T-cell (primary cell): Measurements from ENCODE around the gene DDX43. TPM values are rescaled to one million over a fixed set of nuclear protein-coding genes. Genes with fewer than 3 reads are reported as not detected.

Experiments
- ATAC-seq, 4 experiments: fragments of 200-7000 bp in 3 of 4; fragments of 150-1000 bp in 1 of 4; cut with Tn5 transposase; replicated peaks in 1 of 4; 1 replicate in 3 of 4; 2 replicates in 1 of 4; pipeline ENCODE4 v1.10.0; 2021; ENCODE audit warnings: moderate library complexity in 3 of 4, mild to moderate bottlenecking in 2 of 4, moderate number of reproducible peaks in 1 of 4
- CTCF ChIA-PET, 2 donors: fragments of 300-600 bp; sonication (Branson Sonifier 250); formaldehyde crosslinking; loops; one replicate each; lab custom pipeline; 2022; ENCODE audit warnings: antibody characterized with exemption in 2 of 2; lab: Charles Lee
- POLR2A ChIA-PET, 2 donors: fragments of 300-600 bp; sonication (Branson Sonifier 250); formaldehyde crosslinking; loops; one replicate each; lab custom pipeline; 2022; ENCODE audit warnings: antibody characterized with exemption in 2 of 2; lab: Charles Lee
- DNase-seq, 35 experiments: peaks; one replicate each; pipeline versions ENCODE4 v3.0.0 to v3.0.0-alpha.2; 2013 to 2023
- H3K27ac ChIP-seq: one replicate; pipeline ENCODE4 v1.5.1; 2013; ENCODE audit warnings: low read length
- H3K27me3 ChIP-seq, 2 experiments: replicated peaks in 1 of 2; 1 replicate in 1 of 2; 2 replicates in 1 of 2; pipeline versions ENCODE4 v1.6.1 to v1.7.0; 2013; ENCODE audit warnings: low read length in 1 of 2, mixed read lengths in 1 of 2; ENCODE audit not compliant: control insufficient read depth in 2 of 2, insufficient read depth in 2 of 2; ENCODE audit errors: extremely low read depth in 1 of 2
- H3K36me3 ChIP-seq, 2 donors: 1 replicate in 1 of 2; 2 replicates in 1 of 2; pipeline versions ENCODE4 v1.6.1 to v1.7.0; 2013; ENCODE audit warnings: low read length in 1 of 2; ENCODE audit not compliant: control insufficient read depth in 2 of 2, insufficient read depth in 1 of 2; ENCODE audit errors: extremely low read depth in 1 of 2
- H3K4me1 ChIP-seq, 2 experiments: 1 replicate in 1 of 2; 2 replicates in 1 of 2; pipeline versions ENCODE4 v1.6.1 to v1.7.0; 2013; ENCODE audit warnings: low read length in 2 of 2, mixed read lengths in 1 of 2; ENCODE audit not compliant: insufficient read depth in 2 of 2, control insufficient read depth in 1 of 2; ENCODE audit errors: extremely low read depth in 1 of 2
- H3K4me3 ChIP-seq, 2 donors: 1 replicate in 1 of 2; 2 replicates in 1 of 2; pipeline versions ENCODE4 v1.5.1 to v1.7.0; 2013; ENCODE audit warnings: mild to moderate bottlenecking in 2 of 2, low read length in 1 of 2, moderate library complexity in 1 of 2; ENCODE audit not compliant: control insufficient read depth in 1 of 2; ENCODE audit errors: extremely low read depth in 1 of 2
- H3K9me3 ChIP-seq: 2 replicates; pipeline ENCODE4 v1.7.0; 2013
- H3K27ac Mint-ChIP-seq, 2 donors: one replicate each; pipeline ENCODE4 v1.8.0; 2020 to 2021; ENCODE audit warnings: mild to moderate bottlenecking in 2 of 2, mixed read lengths in 2 of 2
- H3K27me3 Mint-ChIP-seq, 2 donors: one replicate each; pipeline ENCODE4 v1.8.0; 2021 to 2022; ENCODE audit warnings: mixed read lengths in 2 of 2
- H3K36me3 Mint-ChIP-seq: one replicate; pipeline ENCODE4 v1.8.0; 2021; ENCODE audit warnings: mixed read lengths
- H3K4me1 Mint-ChIP-seq, 3 donors: one replicate each; pipeline ENCODE4 v1.8.0; 2020 to 2022; ENCODE audit warnings: mixed read lengths in 3 of 3, mild to moderate bottlenecking in 1 of 3
- H3K4me3 Mint-ChIP-seq, 3 donors: one replicate each; pipeline ENCODE4 v1.8.0; 2020 to 2022; ENCODE audit warnings: mild to moderate bottlenecking in 3 of 3, mixed read lengths in 3 of 3, moderate library complexity in 3 of 3
- H3K9me3 Mint-ChIP-seq, 3 donors: one replicate each; pipeline ENCODE4 v1.8.0; 2020 to 2022; ENCODE audit warnings: mixed read lengths in 3 of 3
- WGBS: methylation state at CpG from one replicate; pipeline ENCODE4 v1.1.5; 2013; ENCODE audit warnings: missing lambda C conversion rate; ENCODE audit not compliant: insufficient coverage; 5-methylcytosine and 5-hydroxymethylcytosine counted together
- total RNA-seq, 35 experiments: library from RNA in 6 of 35; stranded (reverse) in 6 of 35; fragments of 120-200 nt in 1 of 35; gene quantifications; one replicate each; pipeline versions ENCODE4 v1.2.1 to v1.2.4 and lab custom pipeline; 2013 to 2026

The DDX43 gene
- total RNA-seq, 5 donors from 2014 or later (not counting 1 experiment from before 2014, with no cell fraction given) = 0.47 to 2.7 (median 1.3) TPM

DNA sequence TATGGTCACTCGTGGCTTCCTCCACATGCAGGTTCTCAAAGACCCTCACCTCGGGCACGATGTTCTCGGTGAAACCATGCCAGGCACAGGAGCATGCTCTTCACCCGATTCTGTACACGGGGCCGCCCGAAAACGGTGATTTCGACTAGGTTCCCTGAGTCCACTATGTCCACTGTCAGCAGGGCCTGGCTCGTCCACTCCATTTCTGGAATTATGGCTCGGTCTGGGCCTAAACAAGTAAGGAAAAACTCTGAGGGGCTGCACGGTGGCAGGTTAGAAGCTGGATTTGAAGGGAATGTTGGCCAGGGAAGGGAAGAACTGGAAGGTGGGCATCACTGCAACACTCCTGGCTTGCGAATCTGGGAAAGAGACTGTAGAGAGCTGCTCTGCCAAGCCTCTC lies 25.5 kb upstream of the DDX43 start:
- ATAC-seq (no peak), DNase-seq (no peak)
- peaks cover 2 to 11% (median 2%) of the 10 kb centered on the region in 3 donors for H3K9me3 Mint-ChIP-seq
- H3K4me1 Mint-ChIP-seq = no peaks in the 10 kb centered on the region
- ChIA-PET POLR2A (no interaction called here), CTCF (no interaction called here)
- WGBS = 94% methylated on average over 13 of the region's 14 CpGs
- Histone ChIP-seq H3K27me3 (peaks cover 0 to 7% of the 10 kb centered on the region in 2 experiments), H3K4me3 (no peak overlapping the region), H3K27ac (no peak overlapping the region), H3K36me3 (no peaks in the 10 kb centered on the region), H3K4me1 (no peaks in the 10 kb centered on the region), H3K9me3 (no peaks in the 10 kb centered on the region)
- H3K27me3 Mint-ChIP-seq = no peaks in the 10 kb centered on the region
- no peaks in the 10 kb centered on the region for H3K36me3 Mint-ChIP-seq
- H3K4me3 Mint-ChIP-seq = no peak overlapping the region
- no peak overlapping the region for H3K27ac Mint-ChIP-seq

GRCh38 chr6:73369563-73369962 lies 25.1 kb upstream of the DDX43 start, which contains the start of gene OOEP:
Gene OOEP, minus strand, starts transcription at chr6:73369897. Its CDS starts 105 bp downstream, at chr6:73369792.
- H3K9me3 ChIP-seq = no peaks in the 10 kb centered on the region
- H3K27me3 ChIP-seq = peaks cover 0 to 4% of the 10 kb centered on the region in 2 experiments
- Mint-ChIP-seq H3K4me3 (no peak within 1 kb of the TSS), H3K9me3 (peaks cover 2 to 11% (median 2%) of the 10 kb centered on the region in 3 donors), H3K4me1 (no peaks in the 10 kb centered on the region), H3K27ac (no peak within 1 kb of the TSS), H3K27me3 (no peaks in the 10 kb centered on the region), H3K36me3 (no peaks in the 10 kb centered on the region)
- no peak for DNase-seq
- H3K4me1 ChIP-seq = no peaks in the 10 kb centered on the region
- ATAC-seq = no peak
- no peak within 1 kb of the TSS for H3K4me3 ChIP-seq
- H3K27ac ChIP-seq = no peak within 1 kb of the TSS
- 97% methylated on average over 35 of the region's 36 CpGs for WGBS
- no peaks in the 10 kb centered on the region for H3K36me3 ChIP-seq
- ChIA-PET CTCF (no interaction called here), POLR2A (no interaction called here)

GRCh38 chr6:73371984-73372383 lies 22.6 kb upstream of the DDX43 start:
- Mint-ChIP-seq H3K27me3 (no peaks in the 10 kb centered on the region), H3K9me3 (peaks cover 2 to 11% (median 2%) of the 10 kb centered on the region in 3 donors), H3K4me3 (no peak overlapping the region), H3K36me3 (no peaks in the 10 kb centered on the region), H3K4me1 (no peaks in the 10 kb centered on the region), H3K27ac (no peak overlapping the region)
- ChIA-PET POLR2A (interaction anchor here in 1 of 2 donors (0.7 kb wide), 1 partner anchor 47 kb away, joined by 6 read pairs; no protein-coding TSS in a partner anchor), CTCF (interaction anchor here in 1 of 2 donors (0.5 kb wide), 1 partner anchor 38 kb away, joined by 3 read pairs; no protein-coding TSS in a partner anchor)
- no peaks in the 10 kb centered on the region for H3K9me3 ChIP-seq
- H3K27me3 ChIP-seq = no peaks in the 10 kb centered on the region
- H3K27ac ChIP-seq = no peak overlapping the region
- 91% methylated on average over 2 of the region's 4 CpGs for WGBS
- no peaks in the 10 kb centered on the region for H3K4me1 ChIP-seq
- no peaks in the 10 kb centered on the region for H3K36me3 ChIP-seq
- ATAC-seq = no peak
- no peak overlapping the region for H3K4me3 ChIP-seq
- DNase-seq = no peak

- Histone ChIP-seq H3K27ac (no peak overlapping the region), H3K4me1 (no peaks in the 10 kb centered on the region), H3K36me3 (no peaks in the 10 kb centered on the region), H3K27me3 (no peaks in the 10 kb centered on the region), H3K9me3 (no peaks in the 10 kb centered on the region), H3K4me3 (no peak overlapping the region)
- ChIA-PET CTCF (interaction anchor here in 1 of 2 donors (0.5 kb wide), 1 partner anchor 38 kb away, joined by 3 read pairs; no protein-coding TSS in a partner anchor), POLR2A (no interaction called here)
- ATAC-seq (no peak), DNase-seq (no peak)
- Mint-ChIP-seq H3K4me1 (no peaks in the 10 kb centered on the region), H3K27ac (no peak overlapping the region), H3K27me3 (no peaks in the 10 kb centered on the region), H3K4me3 (no peak overlapping the region), H3K9me3 (peaks cover 2 to 11% (median 2%) of the 10 kb centered on the region in 3 donors), H3K36me3 (no peaks in the 10 kb centered on the region)
- whole genome bisulfite sequencing = 85% methylated on average over 10 of the region's 10 CpGs
Observed at GRCh38 chr6:73372516-73372915, 22.1 kb upstream of the DDX43 start.

- Histone ChIP-seq H3K27ac (no peak overlapping the region), H3K27me3 (no peaks in the 10 kb centered on the region), H3K4me3 (no peak overlapping the region), H3K4me1 (no peaks in the 10 kb centered on the region), H3K36me3 (no peaks in the 10 kb centered on the region), H3K9me3 (no peaks in the 10 kb centered on the region)
- no peaks in the 10 kb centered on the region for H3K36me3 Mint-ChIP-seq
- no peaks in the 10 kb centered on the region for H3K4me1 Mint-ChIP-seq
- DNase-seq = no peak
- peaks cover 2 to 11% (median 2%) of the 10 kb centered on the region in 3 donors for H3K9me3 Mint-ChIP-seq
- ChIA-PET POLR2A (no interaction called here), CTCF (no interaction called here)
- no peaks in the 10 kb centered on the region for H3K27me3 Mint-ChIP-seq
- WGBS = 100% methylated on average over 1 of the region's 1 CpG
- H3K4me3 Mint-ChIP-seq = no peak overlapping the region
- no peak overlapping the region for H3K27ac Mint-ChIP-seq
- ATAC-seq = no peak
Observed at GRCh38 chr6:73375216-73375615, 19.4 kb upstream of the DDX43 start.

DNA sequence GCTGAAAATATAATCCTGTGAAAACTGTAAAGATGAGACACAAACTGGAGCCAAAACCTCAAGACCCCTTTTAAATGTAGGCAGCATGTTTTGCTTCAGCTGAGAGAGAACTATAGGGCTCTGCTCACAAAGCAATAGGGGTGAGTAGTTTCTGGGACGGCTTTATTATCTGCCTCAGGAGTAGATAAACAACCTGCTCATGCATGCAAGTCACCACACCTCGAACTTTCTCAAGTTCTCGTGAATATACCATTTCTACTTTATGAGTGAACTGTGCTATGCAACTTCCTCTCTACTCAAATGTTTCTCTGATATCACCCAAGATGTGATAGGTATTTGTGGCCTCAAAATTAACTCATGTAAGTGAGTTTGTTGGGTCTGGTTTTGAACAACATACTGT lies 17.4 kb upstream of the DDX43 start:
- no peak for ATAC-seq
- no peaks in the 10 kb centered on the region for H3K4me1 ChIP-seq
- no peaks in the 10 kb centered on the region for H3K9me3 ChIP-seq
- no peaks in the 10 kb centered on the region for H3K27me3 ChIP-seq
- Mint-ChIP-seq H3K9me3 (peaks cover 2 to 6% (median 2%) of the 10 kb centered on the region in 3 donors), H3K36me3 (no peaks in the 10 kb centered on the region), H3K4me3 (no peak overlapping the region), H3K27ac (no peak overlapping the region), H3K27me3 (no peaks in the 10 kb centered on the region), H3K4me1 (no peaks in the 10 kb centered on the region)
- DNase-seq = no peak
- H3K4me3 ChIP-seq = no peak overlapping the region
- CTCF ChIA-PET = no interaction called here
- no peak overlapping the region for H3K27ac ChIP-seq
- whole genome bisulfite sequencing = no CpG with 5 or more reads among the region's 3 CpGs
- POLR2A ChIA-PET = no interaction called here
- H3K36me3 ChIP-seq = no peaks in the 10 kb centered on the region
